GM12864 (cell line): ENCODE data around the gene TMEM187.
A peak's percentile ranks its signal among the peaks of the same experiment; 100 is the strongest.
"Not testable (repeated sequence)": the region's sequence is repeated elsewhere in the genome, so short reads cannot be mapped to it uniquely, and the experiment has no call there.

Experiments
- DNase-seq: peaks from one replicate; pipeline ENCODE4 v3.0.0-alpha.2; 2011; ENCODE audit warnings: low read depth
- H3K4me3 ChIP-seq: 2 replicates; pipeline ENCODE4 v1.5.1; 2011; ENCODE audit warnings: mild to moderate bottlenecking, low read depth, low read length, control low read depth
- TF ChIP-seq, protein P1 (sequence below): IDR thresholded peaks from 2 replicates; pipeline ENCODE4 v1.5.1; 2011; ENCODE audit warnings: low read depth, mild to moderate bottlenecking, moderate library complexity, low read length, control low read depth, inconsistent platforms; ENCODE audit errors: missing control alignments

Gene TMEM187

DNA sequence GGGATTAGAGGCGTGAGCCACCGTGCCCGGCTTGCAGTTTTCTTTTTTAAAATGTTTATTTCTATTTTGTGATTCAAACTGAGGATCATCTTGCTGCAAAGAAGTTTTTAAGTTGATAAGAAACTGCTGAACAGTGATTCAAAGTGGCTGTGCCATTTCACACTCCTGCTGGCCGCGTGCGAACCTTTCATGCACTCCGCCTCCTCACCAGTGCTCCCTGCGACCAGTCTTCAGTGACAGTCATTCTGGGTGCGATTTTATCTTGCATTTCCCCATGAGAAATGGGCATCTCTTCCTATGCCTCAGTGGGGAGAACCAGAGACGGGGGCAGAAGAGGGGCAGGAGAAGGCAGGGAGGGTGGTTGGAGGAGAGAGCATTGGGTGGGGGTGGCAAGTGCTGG, 21.4 kb downstream of the TMEM187 start:
- no peak overlapping the region for H3K4me3 ChIP-seq
- TF ChIP-seq, protein P1, sequence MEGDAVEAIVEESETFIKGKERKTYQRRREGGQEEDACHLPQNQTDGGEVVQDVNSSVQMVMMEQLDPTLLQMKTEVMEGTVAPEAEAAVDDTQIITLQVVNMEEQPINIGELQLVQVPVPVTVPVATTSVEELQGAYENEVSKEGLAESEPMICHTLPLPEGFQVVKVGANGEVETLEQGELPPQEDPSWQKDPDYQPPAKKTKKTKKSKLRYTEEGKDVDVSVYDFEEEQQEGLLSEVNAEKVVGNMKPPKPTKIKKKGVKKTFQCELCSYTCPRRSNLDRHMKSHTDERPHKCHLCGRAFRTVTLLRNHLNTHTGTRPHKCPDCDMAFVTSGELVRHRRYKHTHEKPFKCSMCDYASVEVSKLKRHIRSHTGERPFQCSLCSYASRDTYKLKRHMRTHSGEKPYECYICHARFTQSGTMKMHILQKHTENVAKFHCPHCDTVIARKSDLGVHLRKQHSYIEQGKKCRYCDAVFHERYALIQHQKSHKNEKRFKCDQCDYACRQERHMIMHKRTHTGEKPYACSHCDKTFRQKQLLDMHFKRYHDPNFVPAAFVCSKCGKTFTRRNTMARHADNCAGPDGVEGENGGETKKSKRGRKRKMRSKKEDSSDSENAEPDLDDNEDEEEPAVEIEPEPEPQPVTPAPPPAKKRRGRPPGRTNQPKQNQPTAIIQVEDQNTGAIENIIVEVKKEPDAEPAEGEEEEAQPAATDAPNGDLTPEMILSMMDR, result no peak
- no peak for DNase-seq

DNA sequence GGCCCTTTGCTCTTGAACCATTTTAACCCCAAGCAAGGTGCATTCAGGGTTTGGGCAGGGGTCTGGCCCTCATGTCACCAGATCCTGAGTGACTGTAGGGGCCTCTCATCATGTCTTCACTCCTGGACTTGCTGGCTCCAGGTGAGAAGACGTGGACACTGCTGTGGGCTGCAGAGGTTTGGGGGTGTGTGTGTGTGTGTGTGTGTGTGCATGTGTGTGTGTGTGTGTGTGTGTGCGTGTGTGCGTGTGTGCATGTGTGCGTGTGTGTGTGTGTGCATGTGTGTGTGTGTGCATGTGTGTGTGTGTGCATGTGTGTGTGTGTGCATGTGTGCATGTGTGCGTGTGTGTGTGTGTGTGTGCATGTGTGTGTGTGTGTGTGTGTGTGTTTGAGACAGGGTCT, 21.8 kb downstream of the TMEM187 start:
- H3K4me3 ChIP-seq, result not testable (repeated sequence)

DNA sequence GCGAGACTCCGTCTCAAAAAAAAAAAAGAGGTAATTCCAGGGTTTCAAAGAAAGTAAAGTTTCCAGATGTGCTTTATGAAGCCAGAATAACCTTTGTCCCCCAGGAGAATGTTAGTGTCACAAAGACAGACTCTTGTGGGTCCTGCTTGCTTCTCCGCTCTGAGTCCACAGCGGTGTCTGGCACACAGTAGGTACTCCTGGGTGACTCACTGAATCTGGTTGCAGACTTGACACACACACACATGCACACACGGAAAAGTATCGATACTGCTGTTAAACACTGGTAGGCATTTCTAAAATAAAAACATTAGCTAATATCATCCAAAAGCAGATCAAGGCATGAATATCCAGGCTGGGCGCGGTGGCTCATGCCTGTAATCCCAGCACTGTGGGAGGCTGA, 22.9 kb downstream of the TMEM187 start:
- no peak overlapping the region for H3K4me3 ChIP-seq
- no peak for DNase-seq
- TF ChIP-seq, protein P1, result no peak

More for the DNA sequence above, 21.8 kb downstream of the TMEM187 start:
- not testable (repeated sequence) for DNase-seq

DNA sequence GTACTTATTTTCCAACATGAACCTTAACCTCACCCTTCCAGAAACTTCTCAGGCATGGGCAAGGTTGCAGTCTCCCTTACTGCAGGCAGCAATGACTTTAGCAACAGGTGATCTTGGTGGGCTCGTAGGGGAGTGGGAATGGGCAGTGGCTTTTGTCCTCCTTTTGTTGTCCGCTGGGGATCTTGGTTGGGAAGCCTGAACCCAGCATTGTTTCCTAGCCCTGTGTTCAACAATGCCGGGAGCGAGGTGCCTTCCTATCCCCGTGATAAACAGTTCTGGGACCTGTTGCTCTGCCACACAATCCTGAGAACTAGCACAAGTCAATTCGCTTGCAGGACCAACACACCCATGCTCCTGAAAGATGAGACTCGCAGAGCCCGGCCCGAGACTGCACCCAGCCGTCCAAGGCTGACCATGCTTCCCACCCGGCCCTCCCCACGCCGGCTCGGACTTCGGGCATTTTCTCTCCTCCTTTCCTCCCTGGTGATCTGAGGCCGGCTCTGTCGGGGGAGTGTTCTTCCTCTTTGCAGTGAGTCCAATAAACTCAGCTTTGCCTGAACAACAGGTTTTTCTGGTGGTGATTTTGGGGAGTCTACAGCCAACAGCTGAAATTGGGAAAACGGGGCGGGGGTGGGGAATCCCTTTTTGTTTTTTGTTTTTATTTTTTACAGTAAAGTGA, 26.9 kb downstream of the TMEM187 start:
- no peak for DNase-seq
- TF ChIP-seq, protein P1, result no peak
- no peak overlapping the region for H3K4me3 ChIP-seq

DNA sequence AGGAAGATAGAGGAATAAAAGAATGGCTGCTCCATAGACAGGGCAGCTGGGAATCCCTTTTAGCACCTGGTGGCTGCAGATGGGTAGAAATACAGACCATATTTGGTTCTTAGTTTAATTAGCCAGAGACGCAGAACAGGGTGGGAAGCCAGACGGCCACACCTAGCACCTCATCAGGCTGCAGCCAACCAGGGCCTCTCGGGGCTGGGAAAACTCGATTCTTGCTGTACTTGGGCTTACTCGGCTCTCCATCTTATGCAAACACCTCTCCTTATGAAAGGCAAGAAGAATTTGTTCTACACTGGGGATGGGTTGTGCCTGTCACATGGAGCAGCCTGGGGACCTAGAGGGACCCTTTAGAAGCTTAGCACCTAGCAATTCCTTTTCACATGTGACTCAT, 27.5 kb downstream of the TMEM187 start:
- DNase-seq, result no peak
- no peak overlapping the region for H3K4me3 ChIP-seq
- TF ChIP-seq, protein P1, result no peak

DNA sequence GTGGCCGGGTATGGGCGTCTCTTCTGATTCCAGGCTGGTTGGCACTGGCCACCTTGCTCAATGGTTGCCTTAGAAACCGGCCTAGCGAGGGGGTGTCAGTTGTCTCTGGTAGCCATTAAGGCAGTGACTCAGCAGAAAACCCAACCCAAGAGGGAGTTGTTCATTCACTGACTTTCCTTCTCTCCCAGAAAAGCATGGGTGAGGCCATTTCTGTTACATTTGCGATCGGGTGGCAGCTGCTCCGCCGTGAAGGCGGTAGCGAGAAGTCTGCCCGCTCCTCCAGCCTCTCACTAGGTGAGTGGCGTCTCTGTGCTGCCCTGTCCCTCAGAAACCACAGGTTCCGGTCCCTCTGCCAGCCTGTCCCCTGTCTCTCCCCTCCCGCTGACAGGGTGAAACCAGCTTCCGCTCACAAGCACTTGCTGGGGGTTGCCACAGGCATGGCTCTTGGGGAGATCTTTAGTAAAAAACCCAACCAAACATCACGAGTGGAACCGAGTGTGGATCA, 29.7 kb downstream of the TMEM187 start:
- TF ChIP-seq, protein P1, result no peak
- no peak for DNase-seq
- H3K4me3 ChIP-seq, result no peak overlapping the region

DNA sequence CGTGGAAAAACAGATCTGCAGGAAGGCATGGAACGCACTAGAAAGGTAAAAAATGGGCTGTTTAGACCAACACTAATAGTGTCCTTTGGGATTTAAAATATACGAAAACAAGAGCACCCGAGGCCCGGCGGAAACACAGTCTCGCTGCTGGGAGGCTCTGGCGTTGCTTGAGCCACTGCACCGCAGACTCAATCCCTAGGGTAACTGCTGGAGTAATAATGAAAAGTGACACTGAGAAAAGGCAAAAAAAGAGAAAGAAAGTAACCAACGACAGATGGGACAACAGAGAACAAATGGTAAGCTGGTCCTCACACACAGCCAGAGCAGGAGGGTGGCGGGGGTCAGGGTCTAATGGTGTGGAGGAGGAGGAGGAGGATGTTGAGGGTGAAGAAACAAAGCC, 31.8 kb downstream of the TMEM187 start:
- no peak for DNase-seq
- TF ChIP-seq, protein P1, result no peak
- H3K4me3 ChIP-seq, result peak overlapping the region; percentile 5; the same call in 1 of the 2 replicates
